Caco-2 (cell line): ENCODE measurements around the gene PCK1. TPM values are rescaled to one million over a fixed set of nuclear protein-coding genes. Genes with fewer than 3 reads are reported as not detected.

ENCODE experiments used
- BruUV-seq: library from RNA; stranded (reverse); fragments of 400-500 nt; replicated peaks from 2 replicates; lab custom pipeline; 2021; lab: Mats Ljungman, UMichigan
- CTCF ChIA-PET: fragments of 300-600 bp; sonication (Branson Sonifier 250); formaldehyde crosslinking; loops from one replicate; lab custom pipeline; 2022; ENCODE audit warnings: antibody characterized with exemption; lab: Charles Lee
- POLR2A ChIA-PET: fragments of 300-600 bp; sonication (Branson Sonifier 250); formaldehyde crosslinking; loops from one replicate; lab custom pipeline; 2022; ENCODE audit warnings: antibody characterized with exemption; lab: Charles Lee
- DNase-seq, 2 experiments: peaks; one replicate each; pipeline versions ENCODE4 v3.0.0 to v3.0.0-alpha.2; 2020 to 2022
- H3K27me3 ChIP-seq: replicated peaks from 2 replicates; pipeline ENCODE4 v1.6.0; 2011; ENCODE audit warnings: low read length; ENCODE audit not compliant: control insufficient read depth, insufficient read depth
- H3K36me3 ChIP-seq: 2 replicates; pipeline ENCODE4 v1.5.1; 2011; ENCODE audit warnings: low read length; ENCODE audit not compliant: control insufficient read depth, insufficient read depth
- H3K4me1 ChIP-seq: fragments of 250-450 bp; sonication (Bioruptor Pico); 2 replicates; pipeline ENCODE4 v1.5.1; 2020; ENCODE audit warnings: mild to moderate bottlenecking
- H3K4me3 ChIP-seq: 2 replicates; pipeline ENCODE4 v1.5.1; 2011; ENCODE audit warnings: low read depth, mild to moderate bottlenecking, control low read depth, low read length
- H3K9me3 ChIP-seq: fragments of 250-450 bp; sonication (Bioruptor Pico); 2 replicates; pipeline ENCODE4 v1.5.1; 2020; ENCODE audit warnings: mild to moderate bottlenecking, moderate library complexity
- H3K27ac Mint-ChIP-seq: one replicate; pipeline ENCODE4 v1.8.0; 2022; ENCODE audit warnings: mixed read lengths; ENCODE audit not compliant: unreplicated experiment
- H3K27me3 Mint-ChIP-seq: one replicate; pipeline ENCODE4 v1.8.0; 2022; ENCODE audit warnings: mixed read lengths; ENCODE audit not compliant: insufficient read depth, unreplicated experiment
- H3K36me3 Mint-ChIP-seq: one replicate; pipeline ENCODE4 v1.8.0; 2022; ENCODE audit warnings: mild to moderate bottlenecking, mixed read lengths; ENCODE audit not compliant: insufficient read depth, unreplicated experiment
- H3K4me1 Mint-ChIP-seq: one replicate; pipeline ENCODE4 v1.8.0; 2022; ENCODE audit warnings: low read depth, mixed read lengths; ENCODE audit not compliant: unreplicated experiment
- H3K4me3 Mint-ChIP-seq: one replicate; pipeline ENCODE4 v1.8.0; 2022; ENCODE audit warnings: mild to moderate bottlenecking, moderate library complexity, mixed read lengths; ENCODE audit not compliant: unreplicated experiment
- H3K9me3 Mint-ChIP-seq: one replicate; pipeline ENCODE4 v1.8.0; 2022; ENCODE audit warnings: mixed read lengths; ENCODE audit not compliant: unreplicated experiment
- CTCF ChIP-seq, 2 experiments: fragments of 200-600 bp in 1 of 2; IDR thresholded peaks; 1 replicate in 1 of 2; 2 replicates in 1 of 2; pipeline versions ENCODE4 v1.5.1 to v1.8.0; 2011 to 2022; ENCODE audit warnings: antibody characterized with exemption in 1 of 2, control low read depth in 1 of 2, inconsistent platforms in 1 of 2, low read depth in 1 of 2, low read length in 1 of 2, mild to moderate bottlenecking in 1 of 2, moderate library complexity in 1 of 2; ENCODE audit not compliant: insufficient read depth in 1 of 2, severe bottlenecking in 1 of 2, unreplicated experiment in 1 of 2
- intact Hi-C: fragments of 100-400 bp; cut with micrococcal nuclease; formaldehyde crosslinking; loops from one replicate; pipeline ENCODE4 v1.10.0; 2022; ENCODE audit not compliant: unreplicated experiment
- total RNA-seq: library from RNA; stranded (reverse); gene quantifications from 2 replicates; pipeline ENCODE4 v1.2.3, GENCODE V29; 2022

Gene PCK1
- total RNA-seq, 1 experiment from 2014 or later, result not detected

GRCh38 chr20:57612436-57612835 lies 51.5 kb downstream of the PCK1 start:
- ChIA-PET CTCF (interaction anchor here (0.9 kb wide), 1 partner anchor 69 kb away, joined by 3 read pairs; no protein-coding TSS in a partner anchor), POLR2A (no interaction called here)
- Histone ChIP-seq H3K4me1 (no peaks in the 10 kb centered on the region), H3K27me3 (no peaks in the 10 kb centered on the region), H3K36me3 (no peaks in the 10 kb centered on the region), H3K9me3 (no peaks in the 10 kb centered on the region), H3K4me3 (no peak overlapping the region)
- H3K27me3 Mint-ChIP-seq, result peaks cover 32% of the 10 kb centered on the region
- BruUV-seq, result no TSS peak
- H3K27ac Mint-ChIP-seq, result no peak overlapping the region
- no peaks in the 10 kb centered on the region for H3K9me3 Mint-ChIP-seq
- no peaks in the 10 kb centered on the region for H3K36me3 Mint-ChIP-seq
- peak in 1 of 2 experiments; percentile 34 for DNase-seq
- H3K4me1 Mint-ChIP-seq, result no peaks in the 10 kb centered on the region
- intact Hi-C loops, result no loop called here
- no peak for TF ChIP-seq CTCF (IDR thresholded peaks at IDR 0.05; ENCODE audit: insufficient read depth in 1 of 2, low read depth in 1 of 2, low read length in 1 of 2, severe bottlenecking in 1 of 2, unreplicated experiment in 1 of 2)
- H3K4me3 Mint-ChIP-seq, result no peak overlapping the region

GRCh38 chr20:57612916-57613315 lies 52.0 kb downstream of the PCK1 start:
- Mint-ChIP-seq H3K4me1 (no peaks in the 10 kb centered on the region), H3K27me3 (peaks cover 28% of the 10 kb centered on the region), H3K27ac (no peak overlapping the region), H3K36me3 (no peaks in the 10 kb centered on the region), H3K9me3 (no peaks in the 10 kb centered on the region), H3K4me3 (no peak overlapping the region)
- Histone ChIP-seq H3K27me3 (no peaks in the 10 kb centered on the region), H3K4me3 (no peak overlapping the region), H3K36me3 (no peaks in the 10 kb centered on the region), H3K4me1 (no peaks in the 10 kb centered on the region), H3K9me3 (no peaks in the 10 kb centered on the region)
- POLR2A ChIA-PET, result no interaction called here
- CTCF ChIA-PET, result no interaction called here
- intact Hi-C loops, result no loop called here
- no peak for TF ChIP-seq CTCF (IDR thresholded peaks at IDR 0.05; ENCODE audit: insufficient read depth in 1 of 2, low read depth in 1 of 2, low read length in 1 of 2, severe bottlenecking in 1 of 2, unreplicated experiment in 1 of 2)
- no peak for DNase-seq
- no TSS peak for BruUV-seq

- no peaks in the 10 kb centered on the region for H3K36me3 ChIP-seq
- no peaks in the 10 kb centered on the region for H3K36me3 Mint-ChIP-seq
- H3K27ac Mint-ChIP-seq, result no peak overlapping the region
- H3K9me3 ChIP-seq, result no peaks in the 10 kb centered on the region
- H3K27me3 Mint-ChIP-seq, result peaks cover 27% of the 10 kb centered on the region
- H3K4me3 ChIP-seq, result no peak overlapping the region
- H3K4me1 ChIP-seq, result no peaks in the 10 kb centered on the region
- TF ChIP-seq CTCF (IDR thresholded peaks at IDR 0.05; ENCODE audit: insufficient read depth in 1 of 2, low read depth in 1 of 2, low read length in 1 of 2, severe bottlenecking in 1 of 2, unreplicated experiment in 1 of 2), result no peak
- POLR2A ChIA-PET, result no interaction called here
- DNase-seq, result no peak
- intact Hi-C loops, result no loop called here
- H3K4me3 Mint-ChIP-seq, result no peak overlapping the region
- no peaks in the 10 kb centered on the region for H3K4me1 Mint-ChIP-seq
- H3K27me3 ChIP-seq, result no peaks in the 10 kb centered on the region; the same call in 1 of the 2 replicates
- CTCF ChIA-PET, result interaction anchor here (0.8 kb wide), 1 partner anchor 9 kb away, joined by 3 read pairs; no protein-coding TSS in a partner anchor
- no peaks in the 10 kb centered on the region for H3K9me3 Mint-ChIP-seq
- BruUV-seq, result no TSS peak
Observed at GRCh38 chr20:57613481-57613921, 52.6 kb downstream of the PCK1 start.
